ENCODE data around the gene TDRD7.
"Not testable (repeated sequence)": the region's sequence is repeated elsewhere in the genome, so short reads cannot be mapped to it uniquely, and the experiment has no call there.

TDRD7 gene

GRCh38 chr9:97418880-97419279, 7.0 kb downstream of the TDRD7 start:
- FAIRE-seq (no peak), DNase-seq (ENCODE audit: insufficient read length, low spot score) (no peak)

GRCh38 chr9:97419309-97419867, 7.5 kb downstream of the TDRD7 start:
- FAIRE-seq: no peak
- no peak for DNase-seq (ENCODE audit: insufficient read length, low spot score)

GRCh38 chr9:97425336-97425972, 13.6 kb downstream of the TDRD7 start:
- no peak for DNase-seq (ENCODE audit: insufficient read length, low spot score)
- no peak for FAIRE-seq

- FAIRE-seq: no peak
Measured at GRCh38 chr9:97425973-97426336, 14.1 kb downstream of the TDRD7 start.

GRCh38 chr9:97427885-97428284, 16.0 kb downstream of the TDRD7 start:
- FAIRE-seq (no peak), DNase-seq (ENCODE audit: insufficient read length, low spot score) (no peak)

More at GRCh38 chr9:97425973-97426336, 14.1 kb downstream of the TDRD7 start:
- no peak for DNase-seq (ENCODE audit: insufficient read length, low spot score)

GRCh38 chr9:97430316-97431043, 18.6 kb downstream of the TDRD7 start:
- FAIRE-seq (no peak), DNase-seq (ENCODE audit: insufficient read length, low spot score) (no peak)

GRCh38 chr9:97431044-97431441, 19.1 kb downstream of the TDRD7 start:
- no peak for FAIRE-seq
- no peak for DNase-seq (ENCODE audit: insufficient read length, low spot score)

- DNase-seq (ENCODE audit: insufficient read length, low spot score) (no peak), FAIRE-seq (no peak)
Measured at GRCh38 chr9:97431549-97432143, 19.8 kb downstream of the TDRD7 start.

GRCh38 chr9:97437051-97437600, 25.2 kb downstream of the TDRD7 start:
- no peak for DNase-seq (ENCODE audit: insufficient read length, low spot score)
- no peak for FAIRE-seq

GRCh38 chr9:97438257-97438656, 26.4 kb downstream of the TDRD7 start:
- no peak for DNase-seq (ENCODE audit: insufficient read length, low spot score)
- FAIRE-seq: no peak

GRCh38 chr9:97438666-97439065, 26.8 kb downstream of the TDRD7 start:
- DNase-seq (ENCODE audit: insufficient read length, low spot score) (no peak), FAIRE-seq (no peak)

- FAIRE-seq (no peak), DNase-seq (ENCODE audit: insufficient read length, low spot score) (no peak)
Measured at GRCh38 chr9:97440160-97440559, 28.3 kb downstream of the TDRD7 start.

- no peak for FAIRE-seq
- DNase-seq (ENCODE audit: insufficient read length, low spot score): no peak
Measured at GRCh38 chr9:97441729-97442128, 29.8 kb downstream of the TDRD7 start.

- no peak for FAIRE-seq
- no peak for DNase-seq (ENCODE audit: insufficient read length, low spot score)
Measured at GRCh38 chr9:97445119-97445701, 33.3 kb downstream of the TDRD7 start.

- FAIRE-seq (no peak), DNase-seq (ENCODE audit: insufficient read length, low spot score) (no peak)
Measured at GRCh38 chr9:97447001-97447400, 35.1 kb downstream of the TDRD7 start.

GRCh38 chr9:97453573-97453972, 41.7 kb downstream of the TDRD7 start:
- DNase-seq (ENCODE audit: insufficient read length, low spot score); FAIRE-seq: not testable (repeated sequence)

GRCh38 chr9:97456841-97457240, 44.9 kb downstream of the TDRD7 start:
- not testable (repeated sequence) for DNase-seq (ENCODE audit: insufficient read length, low spot score); FAIRE-seq

GRCh38 chr9:97459326-97459725, 47.4 kb downstream of the TDRD7 start:
- no peak for FAIRE-seq
- no peak for DNase-seq (ENCODE audit: insufficient read length, low spot score)

- no peak for DNase-seq (ENCODE audit: insufficient read length, low spot score)
- FAIRE-seq: no peak
Measured at GRCh38 chr9:97462159-97462558, 50.3 kb downstream of the TDRD7 start.

- no peak for FAIRE-seq
- DNase-seq (ENCODE audit: insufficient read length, low spot score): no peak
Measured at GRCh38 chr9:97462914-97463313, 51.0 kb downstream of the TDRD7 start.

Measured in HTR-8/SVneo (cell line).